OCI-LY7 (cell line): ENCODE results near the gene YY1AP1. TPM values are rescaled to one million over a fixed set of nuclear protein-coding genes. Genes with fewer than 3 reads are reported as not detected.
"Not testable (repeated sequence)": the region's sequence is repeated elsewhere in the genome, so short reads cannot be mapped to it uniquely, and the experiment has no call there.

Experiments
- BruUV-seq: library from RNA; stranded (reverse); fragments of 400-500 nt; replicated peaks from 2 replicates; lab custom pipeline; 2021; lab: Mats Ljungman, UMichigan
- CTCF ChIA-PET: fragments of 300-600 bp; sonication (Branson Sonifier 250); formaldehyde crosslinking; loops from one replicate; lab custom pipeline; 2022; ENCODE audit warnings: antibody characterized with exemption; ENCODE audit not compliant: unreplicated experiment; lab: Charles Lee
- POLR2A ChIA-PET: fragments of 300-600 bp; sonication (Branson Sonifier 250); formaldehyde crosslinking; loops from one replicate; lab custom pipeline; 2022; ENCODE audit warnings: antibody characterized with exemption; lab: Charles Lee
- DNase-seq: peaks from one replicate; pipeline ENCODE4 v3.0.0-alpha.2; 2015; ENCODE audit warnings: low spot score
- H2AFZ ChIP-seq: fragments of 200-600 bp; sonication (generic), shearing (Covaris generic); 2 replicates; pipeline ENCODE4 v1.6.1; 2014; ENCODE audit warnings: mild to moderate bottlenecking, antibody characterized with exemption, low read length, moderate library complexity
- H3K27ac ChIP-seq: fragments of 200-600 bp; sonication (generic); 2 replicates; pipeline ENCODE4 v1.5.1; 2014; ENCODE audit warnings: mixed run types, low read depth, mild to moderate bottlenecking, moderate library complexity, low read length, inconsistent platforms; ENCODE audit not compliant: poor library complexity, severe bottlenecking
- H3K36me3 ChIP-seq: fragments of 200-600 bp; sonication (generic); 2 replicates; pipeline ENCODE4 v1.6.1; 2014; ENCODE audit warnings: mild to moderate bottlenecking, antibody characterized with exemption, low read length, moderate library complexity, mixed read lengths; ENCODE audit not compliant: insufficient read depth
- H3K4me1 ChIP-seq: fragments of 200-600 bp; sonication (generic); 2 replicates; pipeline ENCODE4 v1.5.1; 2014; ENCODE audit warnings: mild to moderate bottlenecking, low read length; ENCODE audit not compliant: insufficient read depth, poor library complexity, severe bottlenecking
- H3K4me2 ChIP-seq: fragments of 200-600 bp; sonication (generic); 2 replicates; pipeline ENCODE4 v1.6.1; 2014; ENCODE audit warnings: mild to moderate bottlenecking, low read length
- H3K4me3 ChIP-seq: fragments of 200-600 bp; sonication (generic); 2 replicates; pipeline ENCODE4 v1.5.1; 2014; ENCODE audit warnings: mild to moderate bottlenecking, low read depth, low read length; ENCODE audit not compliant: poor library complexity, severe bottlenecking
- H3K79me2 ChIP-seq: fragments of 200-600 bp; sonication (generic); 2 replicates; pipeline ENCODE4 v1.6.1; 2016; ENCODE audit warnings: low read depth, mild to moderate bottlenecking, low read length, moderate library complexity, mixed read lengths; ENCODE audit not compliant: insufficient read depth
- H3K9me2 ChIP-seq: fragments of 200-600 bp; sonication (generic); 2 replicates; pipeline ENCODE4 v1.6.1; 2016; ENCODE audit warnings: mild to moderate bottlenecking, low read length, mixed read lengths; ENCODE audit not compliant: insufficient read depth
- H3K9me3 ChIP-seq: fragments of 200-600 bp; sonication (generic); 2 replicates; pipeline ENCODE4 v1.6.1; 2014; ENCODE audit warnings: mild to moderate bottlenecking, mixed run types, low read length, mixed read lengths
- H4K20me1 ChIP-seq: fragments of 200-600 bp; sonication (generic); 2 replicates; pipeline ENCODE4 v1.6.1; 2014; ENCODE audit warnings: mild to moderate bottlenecking, antibody characterized with exemption, low read length, moderate library complexity, mixed read lengths; ENCODE audit not compliant: insufficient read depth
- CTCF ChIP-seq: fragments of 200-600 bp; sonication (generic); conservative IDR thresholded peaks from 2 replicates; pipeline ENCODE4 v1.5.1; 2014; ENCODE audit warnings: mild to moderate bottlenecking, antibody characterized with exemption, low read length, moderate library complexity, mixed read lengths
- EZH2phosphoT487 ChIP-seq: fragments of 200-600 bp; sonication (generic); IDR thresholded peaks from 2 replicates; pipeline ENCODE4 v1.6.1; 2018; ENCODE audit warnings: low read depth, borderline replicate concordance, mild to moderate bottlenecking, mixed run types, antibody characterized with exemption, low read length, moderate library complexity, mixed read lengths
- intact Hi-C: fragments of 100-400 bp; cut with micrococcal nuclease; formaldehyde crosslinking; loops from one replicate; pipeline ENCODE4 v1.10.0; 2022; ENCODE audit not compliant: unreplicated experiment
- total RNA-seq, 2 experiments: library from RNA; depleted of rRNA in 1 of 2; stranded (reverse); fragments of >200 nt in 1 of 2; shearing (Covaris generic) in 1 of 2; gene quantifications; 2 replicates each; pipeline ENCODE4 v1.2.3, GENCODE V29; 2014 to 2022

Gene YY1AP1
- total RNA-seq, 2 experiments from 2014 or later, result 76.0 to 84.6 TPM

GRCh38 chr1:155669233-155670162 lies 19.1 kb downstream of the YY1AP1 start:
- Histone ChIP-seq H2AFZ (no peak overlapping the region), H3K9me2 (no peaks in the 10 kb centered on the region), H3K36me3 (peaks cover 97% of the 10 kb centered on the region), H3K4me1 (no peaks in the 10 kb centered on the region), H3K9me3 (no peaks in the 10 kb centered on the region), H3K4me2 (no peak overlapping the region), H4K20me1 (no peaks in the 10 kb centered on the region), H3K79me2 (no peaks in the 10 kb centered on the region), H3K27ac (no peak overlapping the region), H3K4me3 (no peak overlapping the region)
- ChIA-PET CTCF (no interaction called here), POLR2A (no interaction called here)
- no TSS peak for BruUV-seq
- intact Hi-C loops, result no loop called here
- TF ChIP-seq EZH2phosphoT487, result no peak
- no peak for TF ChIP-seq CTCF
- no peak for DNase-seq

GRCh38 chr1:155661239-155661638 lies 27.3 kb downstream of the YY1AP1 start:
- H3K9me3 ChIP-seq, POLR2A ChIA-PET, H2AFZ ChIP-seq, H3K27ac ChIP-seq, intact Hi-C loops, H3K9me2 ChIP-seq, H3K4me1 ChIP-seq, H4K20me1 ChIP-seq, BruUV-seq, H3K4me3 ChIP-seq, DNase-seq, H3K4me2 ChIP-seq, CTCF ChIA-PET, H3K79me2 ChIP-seq: not testable (repeated sequence)
- peaks cover 86% of the 10 kb centered on the region for H3K36me3 ChIP-seq

GRCh38 chr1:155657463-155657862 lies 31.1 kb downstream of the YY1AP1 start:
- POLR2A ChIA-PET, result no interaction called here
- Histone ChIP-seq H2AFZ (no peak overlapping the region), H3K9me3 (no peaks in the 10 kb centered on the region), H3K79me2 (no peaks in the 10 kb centered on the region), H3K4me3 (no peak overlapping the region), H4K20me1 (no peaks in the 10 kb centered on the region), H3K4me1 (no peaks in the 10 kb centered on the region), H3K36me3 (peaks cover 49% of the 10 kb centered on the region), H3K27ac (no peak overlapping the region), H3K4me2 (no peak overlapping the region), H3K9me2 (no peaks in the 10 kb centered on the region)
- intact Hi-C loops, result no loop called here
- BruUV-seq, result no TSS peak
- CTCF ChIA-PET, result no interaction called here
- no peak for TF ChIP-seq EZH2phosphoT487
- no peak for TF ChIP-seq CTCF
- no peak for DNase-seq
